Peyer's patch (tissue), 4 donors: ENCODE measurements around the gene ATP7B. TPM values are rescaled to one million over a fixed set of nuclear protein-coding genes. Genes with fewer than 3 reads are reported as not detected.
"Not testable (repeated sequence)": the region's sequence is repeated elsewhere in the genome, so short reads cannot be mapped to it uniquely, and the experiment has no call there.

ENCODE experiments used
- DNase-seq, 3 donors: peaks; one replicate each; pipeline ENCODE4 v3.0.0-alpha.2; 2017 to 2019
- H3K27ac ChIP-seq, 4 donors: fragments of 200-600 bp; sonication (generic); one replicate each; pipeline ENCODE4 v1.5.1; 2016 to 2019
- H3K27me3 ChIP-seq, 2 donors: fragments of 200-600 bp; sonication (generic); one replicate each; pipeline ENCODE4 v1.5.1; 2019
- H3K36me3 ChIP-seq, 3 donors: fragments of 200-600 bp; sonication (generic); one replicate each; pipeline ENCODE4 v1.5.1; 2016 to 2019
- H3K4me1 ChIP-seq, 4 donors: fragments of 200-600 bp; sonication (generic); one replicate each; pipeline ENCODE4 v1.5.1; 2016 to 2019
- H3K4me3 ChIP-seq, 4 donors: fragments of 200-600 bp; sonication (generic); 1 replicate in 3 of 4; 2 replicates in 1 of 4; pipeline ENCODE4 v1.5.1; 2016 to 2019; ENCODE audit warnings: mild to moderate bottlenecking in 1 of 4
- H3K9me3 ChIP-seq, 4 donors: fragments of 200-600 bp; sonication (generic); one replicate each; pipeline ENCODE4 v1.5.1; 2016 to 2019; ENCODE audit warnings: mild to moderate bottlenecking in 1 of 4
- POLR2A ChIP-seq, 2 donors: fragments of 450-650 bp; IDR thresholded peaks; one replicate each; pipeline ENCODE4 v1.5.1; 2017; ENCODE audit warnings: antibody characterized with exemption in 2 of 2, mild to moderate bottlenecking in 2 of 2, moderate library complexity in 2 of 2
- total RNA-seq, 4 donors: library from RNA; depleted of rRNA; stranded (reverse); fragments of >200 nt; gene quantifications; one replicate each; pipeline ENCODE4 v1.1.0, GENCODE V29; 2016
- TF ChIP-seq, protein P1 (sequence below), 6 experiments: fragments of 450-650 bp in 4 of 6; fragments of 200-600 bp in 2 of 6; sonication (generic) in 1 of 6; IDR thresholded peaks; one replicate each; pipeline ENCODE4 v1.5.1; 2017 to 2019; ENCODE audit warnings: antibody characterized with exemption in 6 of 6, mild to moderate bottlenecking in 3 of 6, moderate library complexity in 1 of 6

Gene ATP7B
- total RNA-seq, 4 donors from 2014 or later: 5.0 to 40.2 (median 33.0) TPM

DNA sequence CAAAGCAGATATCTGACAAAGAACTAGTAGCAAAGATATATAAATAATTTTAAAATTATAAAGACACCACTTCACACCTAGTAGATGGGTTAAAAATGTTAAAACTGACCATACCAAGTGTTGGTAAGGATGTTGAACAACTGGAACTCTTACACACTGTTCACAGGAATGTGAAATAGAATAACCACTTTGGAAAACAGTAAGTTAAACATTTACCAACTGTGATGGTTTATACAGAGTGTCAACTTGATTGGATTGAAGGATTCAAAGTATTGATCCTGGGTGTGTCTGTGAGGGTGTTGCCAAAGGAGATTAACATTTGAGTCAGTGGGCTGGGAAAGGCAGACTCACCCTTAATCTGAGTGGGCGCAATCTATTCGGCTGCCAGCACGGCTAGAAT lies 32.4 kb upstream of the ATP7B start:
- DNase-seq: no peak
- Histone ChIP-seq H3K27me3 (no peaks in the 10 kb centered on the region), H3K9me3 (no peaks in the 10 kb centered on the region), H3K36me3 (no peaks in the 10 kb centered on the region), H3K27ac (no peak overlapping the region), H3K4me3 (no peak overlapping the region), H3K4me1 (no peaks in the 10 kb centered on the region)
- TF ChIP-seq, protein P1, sequence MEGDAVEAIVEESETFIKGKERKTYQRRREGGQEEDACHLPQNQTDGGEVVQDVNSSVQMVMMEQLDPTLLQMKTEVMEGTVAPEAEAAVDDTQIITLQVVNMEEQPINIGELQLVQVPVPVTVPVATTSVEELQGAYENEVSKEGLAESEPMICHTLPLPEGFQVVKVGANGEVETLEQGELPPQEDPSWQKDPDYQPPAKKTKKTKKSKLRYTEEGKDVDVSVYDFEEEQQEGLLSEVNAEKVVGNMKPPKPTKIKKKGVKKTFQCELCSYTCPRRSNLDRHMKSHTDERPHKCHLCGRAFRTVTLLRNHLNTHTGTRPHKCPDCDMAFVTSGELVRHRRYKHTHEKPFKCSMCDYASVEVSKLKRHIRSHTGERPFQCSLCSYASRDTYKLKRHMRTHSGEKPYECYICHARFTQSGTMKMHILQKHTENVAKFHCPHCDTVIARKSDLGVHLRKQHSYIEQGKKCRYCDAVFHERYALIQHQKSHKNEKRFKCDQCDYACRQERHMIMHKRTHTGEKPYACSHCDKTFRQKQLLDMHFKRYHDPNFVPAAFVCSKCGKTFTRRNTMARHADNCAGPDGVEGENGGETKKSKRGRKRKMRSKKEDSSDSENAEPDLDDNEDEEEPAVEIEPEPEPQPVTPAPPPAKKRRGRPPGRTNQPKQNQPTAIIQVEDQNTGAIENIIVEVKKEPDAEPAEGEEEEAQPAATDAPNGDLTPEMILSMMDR (IDR thresholded peaks at IDR 0.05): no peak
- no peak for TF ChIP-seq POLR2A (IDR thresholded peaks at IDR 0.05)

DNA sequence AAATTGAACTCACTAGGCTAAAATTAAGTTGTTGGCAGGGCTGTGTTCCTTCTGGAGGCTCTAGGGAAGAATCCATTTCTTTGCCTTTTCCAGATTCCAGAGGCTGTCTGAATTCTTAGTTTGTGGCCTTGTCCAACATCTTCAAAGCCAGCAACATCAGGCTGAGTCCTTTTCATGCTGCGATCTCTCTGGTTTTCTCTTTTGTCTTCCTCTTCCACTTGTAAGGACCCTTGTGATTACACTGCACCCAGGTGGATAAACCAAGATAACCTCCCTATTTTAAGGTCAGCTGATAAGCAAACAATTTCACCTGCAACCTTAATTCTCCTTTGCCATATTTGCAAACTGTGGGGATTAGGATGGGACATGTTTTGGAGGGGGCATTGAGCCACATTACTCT lies 24.8 kb upstream of the ATP7B start:
- TF ChIP-seq, protein P1 (IDR thresholded peaks at IDR 0.05): no peak
- no peak for TF ChIP-seq POLR2A (IDR thresholded peaks at IDR 0.05)
- Histone ChIP-seq H3K4me1 (no peaks in the 10 kb centered on the region), H3K27ac (no peak overlapping the region), H3K4me3 (no peak overlapping the region), H3K36me3 (no peaks in the 10 kb centered on the region), H3K9me3 (no peaks in the 10 kb centered on the region), H3K27me3 (no peaks in the 10 kb centered on the region)
- DNase-seq: no peak

DNA sequence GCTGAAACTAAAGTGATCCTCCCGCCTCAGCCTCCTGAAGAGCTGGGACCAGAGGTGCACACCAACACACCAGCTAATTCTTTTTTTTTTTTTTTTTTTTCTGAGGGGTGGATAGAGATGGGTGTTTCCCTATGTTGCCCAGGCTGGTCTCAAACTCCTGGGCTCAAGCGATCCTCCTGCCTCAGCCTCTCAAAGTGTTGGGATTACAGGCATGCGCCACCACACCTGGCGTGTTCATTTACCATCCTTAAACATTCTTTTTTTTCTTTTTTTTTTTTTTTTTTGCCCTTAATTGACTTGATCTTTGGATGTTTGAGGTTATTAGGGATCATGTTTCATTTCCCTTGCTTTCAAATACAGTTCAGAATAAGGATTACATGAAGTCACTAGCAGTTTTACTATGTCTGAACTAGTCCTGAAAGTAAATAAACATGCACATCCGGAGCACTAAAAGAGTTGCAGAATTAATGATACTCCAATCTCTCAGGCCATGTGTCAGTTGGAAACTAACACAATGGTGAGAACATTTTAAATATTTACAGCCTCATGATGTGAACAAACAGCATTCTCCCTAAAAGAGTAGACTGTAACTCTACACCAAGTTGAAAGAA lies 23.5 kb upstream of the ATP7B start:
- Histone ChIP-seq H3K27me3 (no peaks in the 10 kb centered on the region), H3K9me3 (no peaks in the 10 kb centered on the region), H3K27ac (no peak overlapping the region), H3K4me1 (no peaks in the 10 kb centered on the region), H3K36me3 (no peaks in the 10 kb centered on the region), H3K4me3 (no peak overlapping the region)
- DNase-seq: no peak
- no peak for TF ChIP-seq POLR2A (IDR thresholded peaks at IDR 0.05)
- TF ChIP-seq, protein P1 (IDR thresholded peaks at IDR 0.05): no peak

DNA sequence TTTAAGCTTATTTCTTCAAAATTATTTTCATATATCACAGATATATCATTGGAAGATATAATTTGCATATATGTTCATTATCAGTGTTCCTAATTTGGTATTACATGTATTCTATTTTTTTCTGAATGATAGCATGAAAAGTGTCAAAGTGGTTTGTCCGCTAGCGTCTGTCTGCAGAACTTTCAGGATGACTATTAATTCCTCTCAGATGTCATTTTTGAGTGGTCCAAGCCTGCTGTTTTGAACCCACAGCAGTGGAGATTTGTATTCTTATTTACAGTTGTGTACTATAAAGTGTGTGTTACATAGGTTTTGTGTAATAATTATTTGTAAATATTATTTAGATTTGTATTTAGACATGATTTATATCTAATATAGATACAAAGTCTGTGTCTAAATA lies 21.8 kb upstream of the ATP7B start:
- Histone ChIP-seq H3K4me3 (no peak overlapping the region), H3K9me3 (no peaks in the 10 kb centered on the region), H3K4me1 (no peaks in the 10 kb centered on the region), H3K36me3 (peaks cover 0 to 8% (median 0%) of the 10 kb centered on the region in 3 donors), H3K27ac (no peak overlapping the region), H3K27me3 (no peaks in the 10 kb centered on the region)
- no peak for TF ChIP-seq POLR2A (IDR thresholded peaks at IDR 0.05)
- DNase-seq: no peak

DNA sequence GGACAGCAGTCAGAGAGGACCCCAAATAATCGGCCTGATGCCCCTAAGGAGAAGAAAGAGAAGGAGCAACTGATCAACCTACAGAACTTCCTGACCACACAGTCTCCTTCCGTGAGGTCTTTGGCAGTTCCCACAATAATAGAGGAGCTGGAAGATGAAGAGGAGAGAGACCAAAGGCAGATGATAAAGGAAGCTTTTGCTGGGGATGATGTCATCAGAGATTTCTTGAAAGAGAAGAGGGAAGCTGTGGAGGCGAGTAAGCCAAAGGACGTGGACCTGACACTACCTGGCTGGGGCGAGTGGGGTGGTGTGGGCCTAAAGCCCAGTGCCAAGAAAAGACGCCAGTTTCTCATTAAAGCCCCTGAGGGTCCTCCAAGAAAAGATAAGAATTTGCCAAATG lies 19.2 kb upstream of the ATP7B start:
- H3K27me3 ChIP-seq, H3K4me3 ChIP-seq, H3K27ac ChIP-seq, H3K9me3 ChIP-seq, DNase-seq, H3K4me1 ChIP-seq: not testable (repeated sequence)
- H3K36me3 ChIP-seq: peaks cover 0 to 22% (median 0%) of the 10 kb centered on the region in 3 donors

DNA sequence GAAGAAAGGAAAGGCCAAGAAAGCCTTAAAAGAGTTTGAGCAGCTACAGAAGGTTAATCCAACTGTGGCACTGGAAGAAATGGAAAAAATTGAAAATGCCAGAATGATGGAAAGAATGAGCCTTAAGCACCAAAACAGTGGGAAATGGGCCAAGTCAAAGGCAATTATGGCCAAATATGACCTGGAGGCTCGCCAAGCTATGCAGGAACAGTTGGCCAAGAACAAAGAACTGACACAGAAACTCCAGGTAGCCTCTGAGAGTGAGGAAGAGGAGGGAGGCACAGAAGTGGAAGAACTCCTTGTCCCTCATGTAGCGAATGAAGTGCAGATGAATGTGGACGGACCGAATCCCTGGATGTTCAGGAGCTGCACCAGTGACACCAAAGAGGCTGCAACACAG lies 18.3 kb upstream of the ATP7B start:
- DNase-seq: no peak
- H3K4me1 ChIP-seq: no peaks in the 10 kb centered on the region
- H3K9me3 ChIP-seq: no peaks in the 10 kb centered on the region
- TF ChIP-seq POLR2A (IDR thresholded peaks at IDR 0.05): no peak
- TF ChIP-seq, protein P1 (IDR thresholded peaks at IDR 0.05): no peak
- H3K27ac ChIP-seq: no peak overlapping the region
- H3K4me3 ChIP-seq: no peak overlapping the region
- H3K36me3 ChIP-seq: peaks cover 0 to 29% (median 0%) of the 10 kb centered on the region in 3 donors
- no peaks in the 10 kb centered on the region for H3K27me3 ChIP-seq

DNA sequence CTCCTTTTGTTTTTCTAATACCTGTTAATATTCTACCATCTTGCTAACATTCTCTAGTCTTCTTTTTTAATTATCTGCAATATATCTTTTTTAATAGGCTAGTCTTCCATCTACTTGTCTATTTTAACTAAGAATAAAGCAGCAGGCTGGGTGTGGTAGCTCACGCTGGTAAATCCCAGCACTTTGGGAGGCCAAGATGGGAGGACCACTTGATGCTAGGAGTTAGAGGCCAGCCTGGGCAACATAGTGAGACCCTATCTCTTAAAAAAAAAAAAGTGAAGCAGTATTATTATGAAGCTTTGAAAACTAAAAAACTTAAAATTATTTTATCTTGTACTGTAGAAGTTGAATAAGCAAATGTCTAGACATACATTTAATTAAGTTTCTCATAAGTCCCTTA lies 16.6 kb upstream of the ATP7B start:
- Histone ChIP-seq H3K27me3 (no peaks in the 10 kb centered on the region), H3K4me1 (no peaks in the 10 kb centered on the region), H3K9me3 (no peaks in the 10 kb centered on the region), H3K4me3 (no peak overlapping the region), H3K27ac (no peak overlapping the region), H3K36me3 (peaks cover 0 to 45% (median 0%) of the 10 kb centered on the region in 3 donors)
- no peak for TF ChIP-seq POLR2A (IDR thresholded peaks at IDR 0.05)
- TF ChIP-seq, protein P1 (IDR thresholded peaks at IDR 0.05): no peak
- no peak for DNase-seq
